Measurements from ENCODE around the gene GNB1L.
"Not testable (repeated sequence)": the region's sequence is repeated elsewhere in the genome, so short reads cannot be mapped to it uniquely, and the experiment has no call there.

GNB1L gene

DNA sequence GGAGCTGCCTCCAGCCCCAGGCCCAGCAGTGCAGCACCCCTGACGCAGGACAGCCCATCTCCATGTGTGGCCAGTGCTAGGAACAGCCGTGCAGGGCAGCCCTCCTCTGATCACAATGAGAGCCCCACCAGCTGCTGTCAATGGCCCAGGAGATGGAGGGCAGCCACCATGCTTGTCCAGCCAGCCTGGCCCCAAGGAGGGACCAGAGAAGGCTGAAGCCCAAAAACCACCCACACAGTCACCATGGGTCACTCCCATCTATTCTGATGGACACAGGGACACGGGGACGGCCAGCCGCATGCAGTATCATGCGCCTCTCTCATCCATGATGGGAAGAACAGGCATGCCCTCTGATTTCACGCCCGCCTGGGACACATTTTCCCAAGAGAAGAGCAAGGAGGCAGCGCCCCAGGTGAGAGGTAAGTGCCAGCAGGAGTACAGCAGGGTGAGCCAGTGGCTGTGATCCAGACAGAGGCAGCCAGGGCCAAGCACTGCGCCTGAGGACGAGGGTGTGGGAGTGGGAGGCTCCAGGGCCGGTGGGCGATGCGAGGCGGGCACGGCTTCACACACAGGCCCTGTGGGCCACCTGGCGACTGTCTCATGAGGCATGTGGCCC, 33.6 kb upstream of the GNB1L start:
- no peak for DNase-seq

DNA sequence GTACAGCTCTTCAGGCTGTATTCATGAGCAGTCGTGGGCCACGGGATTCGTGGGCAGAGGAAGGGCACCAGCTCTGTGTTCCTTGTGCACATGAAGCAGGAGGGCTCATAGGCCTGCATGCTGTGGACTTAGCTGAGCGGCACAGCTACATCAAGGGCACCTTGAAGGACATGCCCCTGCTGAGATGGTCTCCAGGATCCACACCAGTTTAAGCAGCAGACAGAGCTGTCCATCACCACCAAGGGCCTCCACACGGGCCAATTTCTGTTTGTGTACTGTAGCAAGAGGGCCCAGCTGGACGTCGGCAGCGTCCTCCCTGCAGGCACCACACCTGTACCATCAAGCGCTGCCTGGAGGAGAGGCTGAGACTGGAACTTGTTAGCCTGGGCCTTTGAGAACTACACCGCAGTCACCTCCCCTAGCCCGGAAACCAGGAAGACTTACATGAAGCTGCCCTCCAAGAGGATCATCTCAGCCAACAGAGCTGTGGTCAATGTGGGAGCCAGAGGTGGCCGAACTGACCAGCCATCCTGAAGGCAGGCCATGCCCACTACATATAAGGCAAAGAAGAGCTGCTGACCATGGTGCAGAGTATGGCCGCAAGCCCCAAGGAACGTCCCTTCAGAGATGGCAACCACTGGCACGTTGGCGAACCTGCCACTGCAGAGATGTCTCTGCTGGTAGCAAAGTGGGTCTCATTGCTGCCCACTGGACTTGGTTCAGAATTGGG, 32.7 kb upstream of the GNB1L start:
- DNase-seq: no peak

DNA sequence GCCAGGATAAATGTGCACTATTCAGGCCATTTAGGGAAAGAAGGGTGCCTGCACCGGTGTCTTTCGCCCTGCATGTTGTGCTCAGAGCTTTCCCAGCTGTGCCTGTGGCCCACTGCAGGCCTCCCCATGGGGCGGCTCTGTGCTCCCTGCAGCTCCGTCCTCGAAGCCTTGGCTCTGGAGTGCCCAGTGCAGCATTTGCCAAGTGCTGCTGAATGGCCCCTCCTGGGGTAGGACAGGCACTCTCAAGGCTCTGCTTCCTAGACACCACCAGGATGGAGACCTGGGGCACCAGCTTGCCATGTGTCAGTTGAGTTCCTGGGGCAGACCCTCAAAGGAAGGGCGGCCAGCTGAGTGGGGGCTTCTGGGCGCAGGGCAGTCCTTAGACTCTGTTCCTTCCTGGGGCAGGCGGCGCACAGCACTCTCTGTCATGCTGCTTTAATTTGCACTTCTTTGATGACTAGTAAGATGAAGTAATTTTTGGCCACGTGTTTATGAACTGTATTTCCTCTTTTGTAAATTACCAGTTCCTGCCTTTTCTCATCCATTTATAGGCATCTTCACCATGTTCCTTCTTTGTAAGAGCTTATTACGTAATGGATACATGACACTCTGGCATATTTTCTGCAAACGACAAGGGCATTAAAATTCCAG, 32.1 kb upstream of the GNB1L start:
- no peak for DNase-seq

DNA sequence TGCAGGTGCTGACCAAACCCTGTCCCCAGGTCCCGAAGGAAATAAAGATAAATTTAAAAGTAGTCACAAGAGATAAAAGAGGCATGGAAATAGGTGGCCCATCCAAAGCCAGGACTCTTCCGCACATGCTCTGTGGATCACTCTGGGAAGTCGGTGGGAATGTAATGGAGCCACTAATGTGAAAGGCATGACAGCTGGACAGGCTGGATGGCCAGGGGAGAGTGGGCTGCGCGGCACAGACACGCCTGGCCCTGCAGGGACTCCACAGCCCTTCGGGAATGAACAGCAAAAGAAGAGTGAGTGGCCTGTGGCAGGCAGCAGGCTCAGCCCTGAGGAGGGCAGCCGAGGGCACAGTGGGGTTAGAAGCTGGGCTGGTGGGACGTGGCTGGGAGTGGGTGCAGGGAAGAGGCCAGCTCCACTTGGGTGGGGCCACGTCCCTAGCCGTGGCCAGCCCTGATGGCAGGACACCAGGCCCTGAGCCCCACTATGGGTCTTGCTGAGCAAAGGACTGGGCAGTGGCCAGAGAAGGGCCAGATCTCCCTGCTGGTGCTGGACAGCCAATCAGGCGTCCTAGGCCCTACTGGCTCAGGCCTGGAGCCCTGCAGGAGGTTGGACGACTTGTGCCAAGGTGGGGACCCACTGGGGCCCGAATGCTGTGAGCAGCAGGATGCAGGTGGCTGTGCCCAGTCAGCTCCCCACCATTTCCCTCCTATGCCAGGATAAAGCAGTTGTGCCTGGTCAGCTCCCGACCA, 31.3 kb upstream of the GNB1L start:
- no peak for DNase-seq

DNA sequence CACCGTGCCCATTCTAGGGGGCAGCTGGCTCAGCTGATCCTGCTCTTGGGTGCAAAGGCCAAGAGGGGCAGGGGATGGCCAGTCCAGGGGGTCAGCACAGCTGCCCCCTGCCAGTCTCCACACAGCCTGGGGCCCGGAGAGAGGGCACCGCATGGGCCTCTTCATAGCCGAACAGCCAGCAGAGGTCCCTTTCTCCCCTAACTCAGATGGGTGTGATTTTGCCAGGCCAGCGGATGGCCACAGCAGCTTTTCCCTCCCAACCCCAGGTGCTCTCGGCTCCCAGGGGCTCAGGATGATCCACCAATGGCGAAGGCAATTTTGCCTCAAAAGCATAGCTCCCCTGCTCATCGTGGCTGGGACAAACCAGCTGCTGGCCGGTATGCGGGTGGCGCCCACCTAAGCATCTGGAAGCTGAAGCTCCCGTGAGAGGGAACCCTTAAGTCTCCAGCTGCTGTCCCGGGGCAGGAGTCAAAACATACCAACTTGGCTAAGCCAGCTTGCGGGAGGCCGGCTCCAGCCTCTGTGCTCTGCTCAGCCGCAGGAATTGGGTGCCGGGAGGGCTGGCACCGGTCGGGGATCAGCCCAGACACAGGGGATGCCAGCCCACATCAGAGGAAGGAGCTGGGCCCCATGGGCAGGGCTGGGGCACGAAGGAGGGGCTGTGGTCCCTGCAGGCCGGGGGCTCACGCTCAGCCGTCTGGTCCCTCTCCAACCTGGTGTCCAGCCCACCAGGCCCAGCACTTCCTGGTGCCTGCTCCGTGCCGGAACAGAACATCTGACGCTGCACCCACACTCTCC, 30.5 kb upstream of the GNB1L start:
- DNase-seq: no peak

DNA sequence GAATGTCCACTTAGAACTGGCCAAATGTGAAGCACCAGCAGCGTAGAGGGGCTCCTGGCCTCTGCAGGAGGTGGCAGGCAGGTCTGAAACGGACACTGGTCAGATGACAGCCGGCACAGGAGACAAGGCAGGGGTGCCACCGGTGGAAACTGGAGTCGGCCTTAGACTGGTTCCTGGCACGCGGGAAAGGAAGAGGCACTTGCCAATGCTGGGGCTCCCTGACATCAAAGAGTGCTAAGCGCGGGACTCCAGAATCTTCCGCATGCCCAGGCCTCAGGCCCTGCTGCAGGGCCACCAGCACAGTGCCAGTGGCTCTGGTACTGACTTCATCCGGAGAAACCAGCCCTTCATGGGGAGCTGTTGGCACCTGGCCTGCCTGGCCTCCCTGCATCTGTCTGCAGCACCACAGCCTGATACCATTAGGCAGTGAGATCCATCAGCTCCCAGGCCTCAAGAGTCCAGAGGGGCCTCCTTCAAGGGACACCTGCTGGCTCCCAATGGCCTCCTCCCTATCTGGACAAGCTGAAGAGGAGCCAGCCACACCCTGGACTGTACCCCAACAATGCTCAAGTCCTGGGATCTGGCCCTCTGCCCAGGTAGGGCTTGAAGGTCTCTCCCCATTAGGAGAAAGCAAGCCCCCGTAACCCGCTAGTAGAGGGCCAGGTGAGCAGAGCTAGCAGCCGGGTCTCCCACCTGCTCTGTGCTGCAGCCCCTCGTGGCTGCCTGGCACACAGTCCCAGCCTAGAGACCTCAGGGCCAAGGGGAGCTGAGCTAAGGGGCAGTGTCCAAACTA, 29.7 kb upstream of the GNB1L start:
- no peak for DNase-seq

DNA sequence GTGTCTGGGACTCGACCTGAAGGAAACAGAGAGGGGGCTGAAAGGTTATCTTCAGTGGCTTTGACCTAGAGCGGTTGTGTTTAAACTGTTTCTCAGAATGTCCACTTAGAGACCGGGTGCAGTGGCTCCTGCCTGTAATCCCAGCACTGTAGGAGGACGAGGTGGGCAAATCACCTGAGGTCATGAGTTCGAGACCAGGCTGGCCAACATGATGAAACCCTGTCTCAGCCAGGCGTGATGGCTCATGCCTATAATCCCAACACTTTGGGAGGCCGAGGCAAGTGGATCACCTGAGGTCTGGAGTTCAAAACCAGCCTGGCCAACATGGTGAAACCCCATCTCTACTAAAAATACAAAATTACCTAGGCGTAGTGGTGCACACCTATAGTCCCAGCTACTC, 28.8 kb upstream of the GNB1L start:
- DNase-seq: not testable (repeated sequence)

DNA sequence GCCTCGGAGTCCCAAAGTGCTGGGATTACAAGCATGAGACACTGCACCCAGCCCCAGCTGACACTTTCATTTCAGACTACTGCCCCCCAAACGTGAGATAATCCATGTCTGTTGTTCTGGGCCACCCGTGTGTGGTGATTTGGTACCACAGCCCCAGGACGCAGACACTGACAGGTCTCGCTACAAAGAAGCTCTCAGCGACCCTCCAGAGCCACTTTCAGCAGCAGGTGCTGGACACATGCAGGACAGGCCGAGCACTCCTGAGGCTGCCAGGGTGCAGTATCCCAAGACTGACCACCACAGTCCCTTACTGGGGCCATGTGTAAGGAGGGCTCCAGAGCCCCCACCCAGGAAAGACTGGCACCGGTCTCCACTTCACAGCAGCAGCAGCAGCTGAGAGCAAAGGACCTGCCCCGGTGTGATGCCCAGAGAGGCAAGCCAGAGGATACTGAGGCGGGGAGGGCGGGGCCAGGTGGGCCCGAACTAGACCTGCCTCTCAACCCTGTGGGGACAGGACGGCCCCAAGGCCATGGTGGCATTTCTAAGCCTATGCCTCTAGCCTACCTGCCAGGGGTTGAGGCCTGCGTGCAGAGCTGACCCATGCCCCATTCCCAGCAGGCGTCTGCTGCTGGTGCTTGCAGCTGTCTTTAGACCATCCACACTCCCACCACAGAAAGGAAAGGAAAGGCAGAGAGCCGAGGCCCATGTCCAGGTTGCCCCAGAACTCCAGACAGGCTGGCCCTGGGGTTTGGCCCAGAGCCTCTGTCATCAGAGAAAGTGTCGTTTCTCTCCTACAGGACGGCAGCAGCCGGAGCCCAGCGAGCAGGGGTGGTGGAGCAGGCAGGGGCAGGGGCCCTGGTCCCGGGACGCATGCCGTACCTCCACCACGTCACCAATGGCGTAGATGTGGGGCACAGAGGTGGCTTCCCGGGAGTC, 28.0 kb upstream of the GNB1L start:
- no peak for DNase-seq

DNA sequence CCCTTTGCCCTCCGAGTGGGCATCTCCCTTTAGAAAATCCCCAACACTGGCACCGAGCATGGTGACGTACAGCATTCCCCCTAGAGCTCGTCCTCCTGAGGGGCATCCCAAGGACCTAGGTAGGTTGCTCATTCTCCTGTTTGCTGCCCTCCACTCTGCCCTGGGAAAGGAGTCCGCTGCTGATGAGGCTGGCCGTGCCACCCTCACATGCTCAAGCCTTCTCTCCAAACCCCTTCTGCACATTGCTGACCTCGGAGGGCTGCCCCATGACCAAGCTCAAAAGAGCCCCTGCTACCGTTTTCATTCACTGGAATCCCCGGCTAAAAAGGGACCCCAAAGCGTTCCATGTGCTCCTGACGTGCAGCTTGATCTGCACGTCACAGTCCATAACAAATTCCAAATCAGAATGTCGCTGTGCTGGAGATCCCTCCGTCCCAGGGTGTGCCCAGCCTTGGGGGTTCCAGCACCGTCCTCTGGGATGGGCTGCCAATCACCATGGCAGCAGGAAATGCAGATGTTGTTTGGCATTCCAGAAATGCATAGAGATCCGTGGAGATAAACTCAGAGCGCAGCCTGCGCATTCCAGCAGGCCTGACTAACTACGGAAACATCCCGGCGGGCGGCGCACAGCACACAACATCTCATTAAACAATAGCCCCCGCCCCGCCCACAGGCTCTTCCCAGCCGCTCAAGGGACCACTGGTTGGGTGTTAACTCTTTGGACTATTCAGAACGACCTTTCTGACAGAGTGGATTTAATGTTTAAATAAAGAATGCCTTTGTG, 26.3 kb upstream of the GNB1L start:
- no peak for DNase-seq

DNA sequence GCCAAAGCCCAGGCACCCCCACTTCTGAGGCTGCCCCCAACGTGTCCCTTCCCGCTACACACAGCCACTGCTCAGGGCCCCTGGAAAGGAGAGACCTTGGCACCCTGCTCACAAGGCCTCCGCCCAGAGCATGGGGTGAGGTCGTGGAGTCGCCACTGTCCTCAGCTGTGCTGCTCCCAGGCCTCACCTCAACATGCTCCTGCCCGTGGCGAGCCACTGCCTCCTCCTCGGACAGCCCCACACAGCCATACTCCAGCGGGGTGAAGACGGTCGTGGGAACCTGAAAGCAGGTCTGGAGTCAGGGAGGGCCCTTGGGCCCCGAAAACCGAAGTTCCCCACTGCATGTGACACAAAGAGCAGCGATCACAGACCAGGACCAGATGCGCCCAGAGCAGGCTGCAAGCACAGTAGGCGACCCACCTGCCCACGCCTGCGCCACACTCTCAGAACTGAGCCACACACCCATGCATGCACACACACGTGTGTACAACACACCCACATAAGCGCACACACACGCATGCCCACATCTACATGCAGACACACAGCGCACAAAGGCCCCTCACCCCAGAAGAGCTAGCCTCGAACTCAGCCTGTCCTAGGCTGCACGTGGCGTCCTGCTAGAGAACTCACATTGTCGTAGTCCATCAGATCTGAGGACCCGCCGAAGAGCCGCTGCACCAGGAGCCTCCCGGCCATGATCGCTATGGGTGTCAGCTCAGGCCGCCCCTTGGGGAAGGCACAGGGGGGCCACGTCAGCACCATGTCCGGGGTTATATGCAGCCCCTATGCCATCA, 25.5 kb upstream of the GNB1L start:
- DNase-seq: no peak

DNA sequence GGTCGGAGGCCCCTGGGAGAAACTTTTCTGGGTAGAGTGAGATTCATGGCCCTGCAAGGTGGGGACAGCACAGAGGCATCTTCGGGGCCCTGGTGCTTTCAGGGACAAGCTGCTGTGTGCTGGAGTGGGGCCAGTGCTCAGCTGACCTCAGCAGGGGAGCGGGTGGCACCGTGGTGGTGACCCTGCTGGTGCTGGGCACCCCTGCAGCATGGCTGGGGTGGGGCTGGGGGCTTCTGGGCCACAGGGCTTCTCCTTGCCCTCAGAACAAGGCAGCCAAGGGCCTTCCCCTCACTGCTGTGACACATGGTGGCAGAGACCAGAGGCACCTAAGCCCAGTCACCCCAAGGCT, 24.9 kb upstream of the GNB1L start:
- DNase-seq: no peak

DNA sequence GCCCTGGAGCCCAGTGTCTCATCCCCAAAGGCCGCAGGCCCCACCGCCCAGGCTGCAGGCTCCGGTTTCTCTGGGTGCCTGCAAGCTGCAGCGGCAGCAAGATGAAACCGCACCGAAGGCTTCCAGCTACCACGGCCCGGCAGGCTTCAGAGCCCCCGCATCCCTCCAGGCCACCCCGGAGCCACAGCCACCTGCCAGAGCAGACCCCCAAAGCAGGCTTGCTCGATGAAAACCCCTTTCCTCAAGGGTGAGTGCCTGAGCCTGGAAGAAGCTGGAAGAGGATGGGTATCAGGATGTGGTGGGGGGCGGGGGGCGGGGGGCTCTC, 24.5 kb upstream of the GNB1L start:
- no peak for DNase-seq

DNA sequence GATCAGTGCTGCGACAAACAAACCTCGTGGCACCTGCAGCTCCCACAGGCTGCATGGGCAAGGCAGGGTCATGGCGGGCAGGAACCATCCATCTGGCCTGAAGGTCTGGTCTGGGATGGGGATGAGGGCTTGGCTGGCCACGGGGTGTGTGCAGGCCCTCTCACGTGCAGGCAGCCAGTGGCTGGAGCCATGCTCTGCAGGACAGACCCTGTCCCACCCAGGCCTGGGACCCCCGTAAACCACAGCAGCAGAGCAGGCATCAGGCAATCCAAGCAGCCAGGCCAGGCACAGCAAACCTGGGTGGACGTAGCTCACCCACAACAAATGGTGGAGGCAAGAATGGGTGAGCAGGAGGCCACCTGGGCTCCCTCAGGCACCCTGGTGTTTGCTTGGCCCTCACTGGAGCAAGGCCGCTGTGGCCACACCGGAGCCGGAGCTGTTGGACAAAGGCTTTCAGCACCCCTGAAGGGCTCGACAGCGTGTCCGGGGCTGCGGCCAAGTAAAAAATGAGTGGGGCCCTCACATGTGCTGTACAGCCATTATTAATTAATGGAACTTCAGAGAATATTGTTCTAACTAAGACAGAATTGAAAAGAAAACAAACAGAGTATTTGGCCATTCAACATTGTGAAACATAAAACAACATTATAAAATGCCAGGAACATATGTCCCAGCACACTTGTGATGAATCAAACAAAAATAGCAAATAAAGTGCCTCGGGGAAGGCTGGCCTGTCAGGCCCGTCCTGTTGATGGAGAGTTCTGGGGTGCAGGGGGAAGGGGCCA, 24.0 kb upstream of the GNB1L start:
- no peak for DNase-seq

DNA sequence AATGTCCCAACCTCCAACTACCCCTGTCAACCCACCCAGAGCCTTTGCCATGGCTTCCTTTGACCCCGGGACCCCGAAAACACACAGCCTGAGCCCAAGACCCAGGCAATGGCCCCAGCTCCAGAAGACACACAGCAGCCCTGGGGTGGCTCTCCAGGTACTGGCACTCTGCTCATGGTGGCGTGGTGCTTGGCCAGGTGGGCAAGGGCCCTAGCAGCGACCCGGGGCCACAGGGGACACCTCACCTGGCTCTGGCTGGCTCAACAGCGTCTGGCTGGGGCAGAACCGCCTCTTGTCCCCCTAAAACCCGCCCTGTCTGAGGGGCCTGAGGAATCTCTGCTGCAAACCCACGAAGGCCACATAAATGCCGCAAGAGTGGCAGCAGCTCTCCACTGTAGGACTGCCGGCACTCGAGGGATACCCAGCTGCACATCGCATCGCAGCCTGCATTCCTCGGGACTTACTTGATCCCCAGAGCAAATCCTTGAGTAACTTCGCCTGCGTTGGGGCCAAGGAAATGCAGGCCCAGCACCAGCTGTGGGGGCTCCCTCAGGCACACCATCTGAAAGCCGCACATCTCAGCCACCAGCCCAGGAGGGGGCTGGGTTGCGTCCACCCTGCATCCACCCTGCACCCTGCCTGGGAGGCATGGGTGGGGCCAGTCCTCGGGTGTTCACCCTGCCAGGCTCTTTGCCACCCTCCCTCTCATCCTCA, 23.1 kb upstream of the GNB1L start:
- DNase-seq: no peak

DNA sequence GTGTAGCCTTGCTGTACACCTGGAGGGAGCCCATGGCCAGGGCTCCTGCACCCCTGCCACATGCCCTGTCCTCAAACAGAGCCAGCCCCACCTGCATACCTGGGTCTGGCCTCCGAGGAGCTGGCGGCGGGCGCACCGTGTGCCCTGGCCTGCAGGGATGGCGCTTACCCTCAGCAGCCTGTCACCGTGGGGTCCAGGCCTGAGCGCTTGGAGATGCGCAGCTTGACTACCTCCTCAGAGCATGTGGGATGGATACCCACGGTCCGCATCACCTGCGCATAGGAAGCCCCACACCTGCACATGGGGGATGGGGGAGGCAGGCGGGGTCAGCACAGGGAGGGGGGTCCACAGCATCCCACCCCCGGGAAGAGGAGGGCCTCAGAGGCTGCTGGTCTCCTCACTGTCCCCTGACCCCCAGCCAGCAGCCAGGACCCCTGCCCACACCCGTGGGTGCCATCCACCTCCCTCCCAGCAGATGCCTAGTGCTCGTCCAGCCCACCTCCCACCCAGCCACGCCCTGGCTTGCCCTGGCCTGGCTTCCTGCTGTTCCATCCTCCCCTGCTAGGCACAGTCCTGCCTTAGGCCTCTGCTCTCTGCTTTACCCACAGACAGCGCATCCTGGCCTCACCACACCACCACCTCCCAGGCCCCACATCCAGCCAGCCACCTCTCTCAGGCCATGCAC, 22.4 kb upstream of the GNB1L start:
- no peak for DNase-seq

DNA sequence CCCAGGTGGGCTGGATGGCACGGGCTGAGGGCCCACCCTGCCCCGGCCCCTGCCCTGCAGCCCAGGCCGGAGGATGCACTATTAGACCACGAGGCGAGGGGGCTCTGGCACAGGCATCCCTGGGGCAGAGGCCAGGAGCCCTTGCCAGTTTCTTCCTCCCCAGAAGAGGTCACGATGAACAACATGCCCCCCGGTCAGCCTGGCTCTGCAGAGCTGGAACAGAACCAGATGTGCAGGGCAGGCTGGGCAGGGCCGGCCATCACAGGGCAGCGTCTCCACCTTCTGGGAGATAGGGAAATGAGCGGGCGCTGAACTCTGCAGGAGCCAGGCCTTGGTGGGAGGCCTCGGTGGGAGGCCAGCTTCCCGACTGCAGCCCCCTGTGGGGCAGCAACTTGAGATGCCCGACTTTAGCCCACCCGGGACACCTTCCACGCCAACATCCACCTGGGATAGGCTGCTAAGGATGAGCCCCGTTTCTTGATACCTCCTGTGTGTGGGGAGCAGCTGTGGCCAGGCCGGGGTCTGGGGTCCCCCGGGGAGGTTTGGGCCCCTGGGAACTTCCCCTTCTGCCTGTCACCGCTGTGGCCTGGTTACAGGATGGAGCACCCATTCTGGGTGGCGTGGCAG, 21.8 kb upstream of the GNB1L start:
- DNase-seq: no peak

Measured in NK-92 treated with Interleukin-12 subunit alpha and Interleukin-12 subunit beta, amount 100 ng/mL, for 24 hours (cell line).